ENCODE results near the gene SLC9B2.

The SLC9B2 gene

DNA sequence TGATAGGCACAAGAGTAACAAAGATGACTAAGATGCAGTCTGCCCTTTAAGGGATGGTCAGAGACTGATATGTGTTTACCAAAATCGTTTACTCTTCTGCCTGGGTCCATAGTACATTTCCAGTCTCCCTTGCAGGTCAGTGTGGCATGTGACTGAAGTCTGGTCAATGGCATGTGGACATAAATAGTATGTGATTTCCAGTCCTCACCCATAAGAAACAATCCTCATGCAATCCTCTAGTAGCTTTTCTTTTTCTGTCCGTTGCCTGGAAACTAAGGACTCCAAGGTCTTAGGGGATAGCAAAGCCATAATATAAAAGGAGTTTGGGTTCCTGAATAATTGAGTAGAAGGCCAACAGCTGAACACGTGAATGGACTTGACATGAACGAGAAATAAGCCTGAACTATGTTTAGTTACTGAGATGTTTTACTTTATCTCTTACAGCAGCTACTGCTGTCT lies 1.1 kb downstream of the SLC9B2 start:
- no peak for DNase-seq

GRCh38 chr4:103074744-103075434 lies 1.7 kb downstream of the SLC9B2 start:
- no peak for DNase-seq

GRCh38 chr4:103073792-103074438 lies 2.6 kb downstream of the SLC9B2 start:
- no peak for DNase-seq

DNA sequence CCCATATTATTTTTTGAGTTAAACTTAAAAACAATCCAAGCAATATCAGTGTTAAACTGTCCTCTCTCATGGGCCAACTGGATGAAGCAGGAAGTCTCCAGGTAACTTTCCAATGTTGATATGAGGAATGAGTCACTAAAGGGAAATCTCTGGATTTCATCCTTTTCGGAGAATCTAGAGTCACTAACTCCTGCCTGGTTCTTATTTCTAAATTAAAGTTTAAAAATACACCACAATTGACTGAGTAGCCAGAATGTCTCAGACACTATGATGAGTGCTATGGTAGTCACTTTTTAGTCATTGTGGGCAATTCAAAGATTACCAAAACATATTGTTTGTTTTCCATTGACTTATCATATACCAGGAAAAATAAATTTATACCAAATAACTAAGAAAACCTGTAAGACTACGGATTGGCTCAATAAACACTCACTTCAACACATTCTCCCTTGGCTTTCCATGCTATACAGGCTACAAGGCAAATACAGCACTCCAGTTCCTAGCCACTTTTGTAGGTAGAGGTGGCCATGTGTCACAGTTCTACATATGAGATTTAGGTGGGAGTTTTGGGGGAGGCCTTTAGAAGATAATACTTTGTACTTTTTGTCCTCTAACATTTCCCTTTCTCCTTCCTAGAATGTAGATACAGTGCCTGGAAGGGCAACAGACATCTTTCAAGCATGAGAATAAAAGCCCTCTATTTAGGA lies 8.6 kb downstream of the SLC9B2 start:
- DNase-seq: no peak

DNA sequence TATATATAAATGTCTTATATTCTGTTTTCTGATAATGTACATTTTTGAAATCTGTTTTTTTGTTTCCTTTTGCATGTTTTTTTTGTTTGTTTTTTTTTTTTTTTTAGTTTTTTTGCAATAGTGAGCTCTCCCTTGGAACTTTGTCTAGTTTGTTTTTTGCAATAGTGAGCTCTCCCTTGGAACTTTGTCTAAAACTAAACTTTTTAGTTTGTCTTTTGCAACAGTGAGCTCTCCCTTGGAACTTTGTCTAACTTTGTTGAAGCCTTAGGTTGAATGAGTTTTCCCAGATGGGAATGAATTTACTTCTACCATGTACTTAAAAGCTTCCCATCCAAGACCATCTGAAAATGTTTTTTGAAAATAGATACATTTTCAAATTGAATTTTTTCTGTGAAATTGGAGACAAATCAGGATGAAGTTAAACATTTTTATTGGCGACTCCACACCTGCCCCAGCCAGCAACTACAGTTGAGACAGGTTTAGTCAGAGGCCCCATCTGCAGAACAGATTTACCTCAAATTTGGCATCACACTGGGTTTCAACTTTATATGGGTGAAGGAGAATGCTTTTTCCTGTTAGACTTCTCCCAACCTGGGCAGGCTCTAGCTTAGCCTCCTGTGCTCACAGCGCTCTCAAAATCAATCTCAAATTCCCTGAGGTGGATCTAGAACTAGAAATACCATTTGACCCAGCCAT lies 16.0 kb downstream of the SLC9B2 start:
- no peak for DNase-seq

- DNase-seq: no peak
Observed at GRCh38 chr4:103054030-103054429, 22.5 kb downstream of the SLC9B2 start.

- DNase-seq: no peak
Observed at GRCh38 chr4:103052779-103053178, 23.8 kb downstream of the SLC9B2 start.

GRCh38 chr4:103052145-103052544 lies 24.4 kb downstream of the SLC9B2 start:
- no peak for DNase-seq

- DNase-seq: no peak
Observed at GRCh38 chr4:103050736-103051436, 25.7 kb downstream of the SLC9B2 start.

GRCh38 chr4:103046416-103047290 lies 29.9 kb downstream of the SLC9B2 start:
- DNase-seq: peak; percentile 10 to 34

- no peak for DNase-seq
Observed at GRCh38 chr4:103044183-103044582, 32.4 kb downstream of the SLC9B2 start.

- DNase-seq: no peak
Observed at GRCh38 chr4:103036169-103036568, 40.4 kb downstream of the SLC9B2 start.

- no peak for DNase-seq
Observed at GRCh38 chr4:103032574-103032973, 44.0 kb downstream of the SLC9B2 start.

GRCh38 chr4:103030791-103031190 lies 45.8 kb downstream of the SLC9B2 start:
- DNase-seq: no peak

DNA sequence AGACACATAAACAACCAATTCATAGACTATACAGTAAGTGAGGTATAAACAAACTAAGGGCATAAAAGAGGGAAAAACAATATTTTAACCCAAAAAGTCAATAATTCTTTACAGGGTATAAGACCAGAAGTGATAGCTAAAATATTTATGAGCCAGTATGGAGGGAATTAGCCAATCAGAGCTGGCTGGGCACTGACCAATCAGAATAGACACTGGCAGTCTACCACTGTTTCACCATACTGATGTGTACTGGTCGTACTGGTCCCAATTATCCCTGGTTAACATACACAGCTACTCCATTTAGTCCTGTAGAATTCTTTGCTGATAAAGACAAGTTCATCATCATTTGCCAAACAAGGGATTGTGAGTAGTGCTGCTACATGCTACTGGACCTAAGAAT lies 47.3 kb downstream of the SLC9B2 start:
- no peak for DNase-seq

GRCh38 chr4:103026868-103027267 lies 49.7 kb downstream of the SLC9B2 start:
- no peak for DNase-seq

DNA sequence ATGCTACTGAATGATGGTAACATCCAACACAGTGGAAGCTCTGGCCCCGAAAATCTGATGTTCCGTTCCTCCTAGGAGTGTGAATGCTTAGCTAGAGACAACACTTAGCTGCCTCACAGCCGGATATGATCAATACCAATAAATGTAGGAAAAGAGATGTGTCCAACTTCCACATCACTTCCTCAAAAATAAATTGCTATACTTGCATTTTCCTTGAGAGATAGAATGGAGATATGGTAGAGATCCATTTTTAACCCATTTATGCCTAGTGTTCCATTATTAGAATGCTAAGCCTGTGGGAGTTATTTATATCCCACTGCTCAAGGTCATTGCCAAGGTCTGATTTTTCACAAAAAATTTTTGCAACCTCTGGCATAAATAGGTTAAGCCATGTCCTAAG lies 51.6 kb downstream of the SLC9B2 start:
- DNase-seq: no peak

- DNase-seq: no peak
Observed at GRCh38 chr4:103021120-103021519, 55.4 kb downstream of the SLC9B2 start.

- DNase-seq: peak; percentile 95 to 96
Observed at GRCh38 chr4:103019308-103020124, 57.0 kb downstream of the SLC9B2 start, which contains the start of gene SLC9B1. TSS of gene SLC9B1 (minus strand) at chr4:103019705. CDS start at chr4:102991711, 27,994 bp downstream.

All from stimulated activated CD4-positive, alpha-beta T cell treated with anti-CD3 and anti-CD28 coated beads, Interleukin-2, amount 100 ng/mL, for 24 hours (primary cell).